Osteoblast (primary cell): ENCODE results near the gene ATXN7L1. TPM values are rescaled to one million over a fixed set of nuclear protein-coding genes. Genes with fewer than 3 reads are reported as not detected.
"Not testable (repeated sequence)": the region's sequence is repeated elsewhere in the genome, so short reads cannot be mapped to it uniquely, and the experiment has no call there.

Experiments
- DNase-seq: peaks from one replicate; pipeline ENCODE4 v3.0.0; 2011; ENCODE audit warnings: low spot score, mixed read lengths; ENCODE audit not compliant: insufficient read length; ENCODE audit errors: missing footprints
- H2AFZ ChIP-seq: 2 replicates; pipeline ENCODE4 v1.6.0; 2011; ENCODE audit warnings: mild to moderate bottlenecking, low read length
- H3K27ac ChIP-seq: 2 replicates; pipeline ENCODE4 v1.5.1; 2011; ENCODE audit warnings: mild to moderate bottlenecking, low read depth, low read length, moderate library complexity
- H3K27me3 ChIP-seq: 2 replicates; pipeline ENCODE4 v1.6.0; 2012; ENCODE audit warnings: mild to moderate bottlenecking, control low read depth, inconsistent platforms, low read length, moderate library complexity; ENCODE audit not compliant: insufficient read depth
- H3K36me3 ChIP-seq: 2 replicates; pipeline ENCODE4 v1.5.1; 2011; ENCODE audit warnings: mild to moderate bottlenecking, low read length, control low read depth, moderate library complexity; ENCODE audit not compliant: insufficient read depth
- H3K4me1 ChIP-seq: 2 replicates; pipeline ENCODE4 v1.5.1; 2011; ENCODE audit warnings: mild to moderate bottlenecking, low read length, control low read depth, moderate library complexity; ENCODE audit not compliant: insufficient read depth
- H3K4me2 ChIP-seq: 2 replicates; pipeline ENCODE4 v1.6.0; 2011; ENCODE audit warnings: mild to moderate bottlenecking, low read length; ENCODE audit not compliant: insufficient read depth
- H3K4me3 ChIP-seq: fragments of 200-600 bp; sonication (generic); 3 replicates; pipeline ENCODE4 v1.5.1; 2012; ENCODE audit warnings: mild to moderate bottlenecking, low read length, inconsistent platforms; ENCODE audit not compliant: insufficient read depth
- H3K79me2 ChIP-seq: 2 replicates; pipeline ENCODE4 v1.6.0; 2012; ENCODE audit warnings: mild to moderate bottlenecking, low read length, control low read depth, inconsistent platforms; ENCODE audit not compliant: insufficient read depth
- H3K9me3 ChIP-seq: 2 replicates; pipeline ENCODE4 v1.5.1; 2011; ENCODE audit warnings: low read depth, low read length, control low read depth
- H4K20me1 ChIP-seq: 2 replicates; pipeline ENCODE4 v1.6.0; 2012; ENCODE audit warnings: mild to moderate bottlenecking, low read length, control low read depth; ENCODE audit not compliant: insufficient read depth
- CTCF ChIP-seq: IDR thresholded peaks from 2 replicates; pipeline ENCODE4 v1.5.1; 2011; ENCODE audit warnings: mild to moderate bottlenecking, low read depth, low read length, moderate library complexity; ENCODE audit errors: extremely low read depth
- total RNA-seq: library from RNA; depleted of rRNA; stranded (reverse); fragments of >200 nt; gene quantifications from 2 replicates; pipeline ENCODE4 v1.2.3, GENCODE V29; 2012

The ATXN7L1 gene
- total RNA-seq, 1 donor: 9.0 TPM

DNA sequence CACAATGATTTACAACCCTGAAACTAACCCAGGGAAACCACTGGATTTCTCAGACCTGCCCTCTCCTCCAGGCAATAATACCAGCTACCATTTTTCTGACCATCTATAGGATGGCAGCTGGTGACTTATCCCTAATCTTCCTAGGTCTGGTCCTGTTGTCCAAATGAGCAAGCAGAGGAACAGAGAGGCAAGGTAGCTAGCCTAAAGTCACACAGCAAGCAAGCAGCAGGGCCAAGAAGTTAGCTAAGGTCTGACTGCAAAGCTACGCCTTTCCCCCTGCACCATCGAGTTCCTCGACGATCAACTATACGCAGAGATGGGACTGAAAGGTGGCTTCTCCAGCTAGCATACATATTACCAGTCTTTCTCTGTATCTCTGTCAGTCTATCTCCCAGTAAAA lies 25.3 kb downstream of the ATXN7L1 start:
- no peak overlapping the region for H3K27ac ChIP-seq
- DNase-seq: no peak
- peaks cover 15% of the 10 kb centered on the region for H4K20me1 ChIP-seq
- H3K4me3 ChIP-seq: no peak overlapping the region
- H2AFZ ChIP-seq: no peak overlapping the region
- H3K4me2 ChIP-seq: no peak overlapping the region
- H3K36me3 ChIP-seq: no peaks in the 10 kb centered on the region
- peaks cover 8% of the 10 kb centered on the region for H3K79me2 ChIP-seq
- H3K9me3 ChIP-seq: no peaks in the 10 kb centered on the region
- no peak for TF ChIP-seq CTCF
- H3K4me1 ChIP-seq: peaks cover 19% of the 10 kb centered on the region
- H3K27me3 ChIP-seq: no peaks in the 10 kb centered on the region

- no peaks in the 10 kb centered on the region for H3K36me3 ChIP-seq
- no peak for DNase-seq
- peaks cover 8% of the 10 kb centered on the region for H3K79me2 ChIP-seq
- no peak overlapping the region for H3K4me3 ChIP-seq
- no peak overlapping the region for H3K27ac ChIP-seq
- peaks cover 15% of the 10 kb centered on the region for H3K4me1 ChIP-seq
- H3K4me2 ChIP-seq: no peak overlapping the region
- no peak overlapping the region for H2AFZ ChIP-seq
- H4K20me1 ChIP-seq: peaks cover 15% of the 10 kb centered on the region
- TF ChIP-seq CTCF: no peak
- no peaks in the 10 kb centered on the region for H3K9me3 ChIP-seq
- no peaks in the 10 kb centered on the region for H3K27me3 ChIP-seq
These were observed 27.1 kb downstream of the ATXN7L1 start for GRCh38 chr7:105849122-105849855.

GRCh38 chr7:105846404-105846803 lies 30.0 kb downstream of the ATXN7L1 start:
- Histone ChIP-seq H3K4me3 (no peak overlapping the region), H4K20me1 (peaks cover 15% of the 10 kb centered on the region), H3K79me2 (peaks cover 6% of the 10 kb centered on the region), H3K36me3 (no peaks in the 10 kb centered on the region), H3K4me1 (peaks cover 7% of the 10 kb centered on the region), H2AFZ (no peak overlapping the region), H3K9me3 (no peaks in the 10 kb centered on the region), H3K27me3 (no peaks in the 10 kb centered on the region), H3K27ac (no peak overlapping the region), H3K4me2 (no peak overlapping the region)
- TF ChIP-seq CTCF: no peak
- DNase-seq: no peak

DNA sequence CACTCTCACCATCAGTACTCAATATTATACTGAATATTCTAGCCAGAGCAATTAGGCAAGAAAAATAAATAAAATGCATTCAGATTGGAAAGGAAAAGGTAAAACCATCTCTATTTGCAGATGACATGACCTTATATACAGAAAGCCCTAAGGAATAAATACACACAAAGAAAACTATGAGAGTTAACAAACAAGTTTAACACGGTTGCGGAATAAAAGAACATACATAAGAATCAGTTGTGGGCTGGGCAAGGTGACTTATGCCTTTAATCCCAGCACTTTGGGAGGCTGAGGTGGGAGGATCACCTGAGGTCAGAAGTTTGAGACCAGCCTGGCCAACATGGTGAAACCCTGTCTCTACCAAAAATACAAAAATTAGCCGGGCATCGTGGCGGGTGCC lies 31.7 kb downstream of the ATXN7L1 start:
- peaks cover 20% of the 10 kb centered on the region for H4K20me1 ChIP-seq
- H2AFZ ChIP-seq, H3K4me1 ChIP-seq, H3K79me2 ChIP-seq, DNase-seq, H3K27ac ChIP-seq, H3K27me3 ChIP-seq, H3K9me3 ChIP-seq, H3K4me3 ChIP-seq, H3K36me3 ChIP-seq, H3K4me2 ChIP-seq: not testable (repeated sequence)
